GM19467 (cell line): ENCODE measurements around the gene ADGRL3.
"Not testable (repeated sequence)": the region's sequence is repeated elsewhere in the genome, so short reads cannot be mapped to it uniquely, and the experiment has no call there.

Source experiments
- ATAC-seq: cut with Tn5 transposase; IDR thresholded peaks from one replicate; pipeline ENCODE4 v1.9.1; 2021; ENCODE audit warnings: mild to moderate bottlenecking, moderate library complexity; ENCODE audit not compliant: unreplicated experiment

Gene ADGRL3

GRCh38 chr4:61336488-61336887, 136.4 kb downstream of the ADGRL3 start:
- ATAC-seq = no peak

DNA sequence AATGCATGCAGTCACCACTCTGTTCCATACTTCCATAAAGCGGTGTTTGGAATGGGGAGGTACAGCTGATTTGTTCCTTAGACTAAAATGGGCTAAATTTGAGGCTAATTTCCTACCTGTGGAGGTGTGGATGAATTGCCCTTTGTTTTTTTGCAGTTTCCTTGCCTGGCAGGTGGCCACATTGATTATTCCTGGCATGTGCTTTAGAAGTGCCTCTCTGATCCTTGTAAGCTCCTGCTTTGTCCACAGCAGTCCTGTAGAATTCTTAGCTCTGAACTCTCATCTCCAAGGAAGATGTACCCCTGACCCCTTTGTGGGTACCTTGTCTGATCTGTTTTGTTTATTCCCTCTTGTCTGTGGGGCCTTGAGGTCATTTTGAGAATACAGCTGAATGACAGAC, 136.8 kb downstream of the ADGRL3 start:
- ATAC-seq = no peak

- no peak for ATAC-seq
Observed at GRCh38 chr4:61342061-61342460, 141.9 kb downstream of the ADGRL3 start.

- no peak for ATAC-seq
Observed at GRCh38 chr4:61350932-61351331, 150.8 kb downstream of the ADGRL3 start.

- ATAC-seq = no peak
Observed at GRCh38 chr4:61356696-61357095, 156.6 kb downstream of the ADGRL3 start.

- ATAC-seq = no peak
Observed at GRCh38 chr4:61359301-61359700, 159.2 kb downstream of the ADGRL3 start.

DNA sequence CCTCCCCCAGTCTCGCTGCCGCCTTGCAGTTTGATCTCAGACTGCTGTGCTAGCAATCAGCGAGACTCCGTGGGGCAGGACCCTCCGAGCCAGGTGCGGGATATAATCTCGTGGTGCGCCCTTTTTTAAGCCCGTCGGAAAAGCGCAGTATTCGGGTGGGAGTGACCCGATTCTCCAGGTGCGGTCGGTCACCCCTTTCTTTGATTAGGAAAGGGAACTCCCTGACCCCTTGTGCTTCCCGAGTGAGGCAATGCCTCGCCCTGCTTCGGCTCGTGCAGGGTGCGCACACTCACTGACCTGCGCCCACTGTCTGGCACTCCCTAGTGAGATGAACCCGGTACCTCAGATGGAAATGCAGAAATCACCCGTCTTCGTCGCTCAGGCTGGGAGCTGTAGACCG, 172.7 kb downstream of the ADGRL3 start:
- not testable (repeated sequence) for ATAC-seq

GRCh38 chr4:61373901-61374440, 173.8 kb downstream of the ADGRL3 start:
- ATAC-seq = no peak

GRCh38 chr4:61374447-61374891, 174.3 kb downstream of the ADGRL3 start:
- no peak for ATAC-seq

GRCh38 chr4:61375301-61375700, 175.2 kb downstream of the ADGRL3 start:
- no peak for ATAC-seq

- no peak for ATAC-seq
Observed at GRCh38 chr4:61376301-61376700, 176.2 kb downstream of the ADGRL3 start.

DNA sequence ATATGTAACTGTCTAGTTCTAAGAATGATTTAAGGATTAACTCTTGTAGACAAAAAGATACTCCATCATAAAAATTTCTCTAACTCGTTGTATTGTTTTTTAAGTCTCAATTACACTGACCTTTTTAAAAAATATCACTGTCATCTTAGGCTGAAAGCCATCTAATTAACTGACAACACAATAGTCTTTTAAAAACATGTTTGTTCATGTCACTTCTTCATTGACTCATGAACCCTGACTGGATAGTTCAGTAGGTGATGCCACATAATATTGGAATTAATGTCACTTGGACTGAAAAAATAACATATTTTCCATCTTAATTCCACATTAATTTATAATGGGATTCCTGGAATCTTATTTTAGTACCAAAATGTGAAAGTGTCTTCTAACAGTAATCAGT, 179.3 kb downstream of the ADGRL3 start:
- ATAC-seq = no peak

- no peak for ATAC-seq
Observed at GRCh38 chr4:61380865-61381264, 180.7 kb downstream of the ADGRL3 start.

DNA sequence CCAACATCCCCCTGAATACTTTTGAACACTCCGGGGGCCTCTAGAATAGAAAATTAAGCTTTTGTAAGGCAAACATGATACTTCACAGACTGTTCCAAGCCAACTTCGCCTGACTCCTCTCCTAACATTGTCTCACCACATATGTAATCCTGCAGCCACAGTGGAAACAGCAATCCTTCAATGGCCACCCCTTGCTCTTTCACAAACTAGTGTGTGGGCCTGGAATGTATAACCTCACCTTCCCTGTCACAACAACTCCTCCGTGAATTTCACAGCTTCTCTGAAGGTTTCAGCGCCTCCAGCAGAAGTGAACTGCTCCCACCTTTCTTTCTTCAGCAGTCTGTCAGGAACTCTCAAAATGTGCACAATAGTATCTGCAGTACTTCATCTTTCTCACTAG, 185.1 kb downstream of the ADGRL3 start:
- ATAC-seq = no peak

DNA sequence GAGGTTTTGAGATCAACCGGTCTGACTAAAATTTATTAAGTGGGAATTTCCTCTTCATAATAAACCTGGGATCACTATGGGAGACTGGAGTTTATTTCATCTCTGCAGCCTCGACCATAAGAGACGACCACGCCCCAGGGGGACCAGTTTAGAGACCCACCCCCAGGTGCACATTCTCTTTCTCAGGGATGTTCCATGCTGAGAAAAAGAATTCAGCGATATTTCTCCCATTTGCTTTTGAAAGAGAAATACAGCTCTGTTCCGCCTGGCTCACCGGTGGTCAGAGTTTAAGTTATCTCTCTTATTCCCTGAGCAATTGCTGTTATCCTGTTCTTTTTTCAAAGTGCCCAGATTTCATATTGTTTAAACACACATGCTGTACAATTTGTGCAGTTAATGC, 187.2 kb downstream of the ADGRL3 start:
- not testable (repeated sequence) for ATAC-seq

DNA sequence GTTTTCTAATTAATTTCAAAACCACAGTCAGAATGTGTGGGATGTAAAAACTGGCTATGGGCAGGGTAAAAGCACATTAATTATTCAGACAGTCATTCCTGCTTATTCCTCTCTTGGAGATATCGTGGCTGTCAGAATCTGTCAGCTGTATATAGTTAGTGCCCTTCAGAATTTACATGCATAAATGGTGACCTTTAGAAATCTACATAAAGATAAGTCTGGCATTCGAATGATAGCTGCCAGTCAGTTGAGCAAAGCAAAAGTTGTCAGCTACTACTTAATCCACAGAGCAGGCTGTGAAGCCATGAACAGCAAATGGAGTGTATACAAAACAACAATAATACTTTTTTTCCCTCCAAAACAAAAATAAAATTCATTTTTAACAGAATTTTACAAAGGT, 189.5 kb downstream of the ADGRL3 start:
- ATAC-seq = no peak

DNA sequence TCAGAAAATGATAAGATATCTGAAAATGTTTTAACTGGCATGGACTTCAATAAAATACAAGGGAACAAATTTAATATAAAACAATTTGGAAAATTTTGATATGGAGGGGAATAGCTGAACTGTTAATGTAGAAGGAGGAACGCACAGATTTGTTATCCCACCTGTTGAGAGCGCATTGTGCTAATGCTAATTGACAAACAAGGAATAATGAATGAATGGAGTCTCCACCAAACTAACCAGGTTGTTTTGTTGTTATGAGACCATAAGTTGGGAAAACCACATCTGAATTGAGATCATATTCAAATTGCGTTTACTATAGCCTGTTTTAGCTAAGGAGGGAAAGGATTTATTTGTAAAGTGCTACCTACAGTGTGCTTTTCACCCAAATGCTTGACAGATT, 195.6 kb downstream of the ADGRL3 start:
- no peak for ATAC-seq

- no peak for ATAC-seq
Observed at GRCh38 chr4:61397174-61397573, 197.0 kb downstream of the ADGRL3 start.

- no peak for ATAC-seq
Observed at GRCh38 chr4:61400439-61401038, 200.4 kb downstream of the ADGRL3 start.

DNA sequence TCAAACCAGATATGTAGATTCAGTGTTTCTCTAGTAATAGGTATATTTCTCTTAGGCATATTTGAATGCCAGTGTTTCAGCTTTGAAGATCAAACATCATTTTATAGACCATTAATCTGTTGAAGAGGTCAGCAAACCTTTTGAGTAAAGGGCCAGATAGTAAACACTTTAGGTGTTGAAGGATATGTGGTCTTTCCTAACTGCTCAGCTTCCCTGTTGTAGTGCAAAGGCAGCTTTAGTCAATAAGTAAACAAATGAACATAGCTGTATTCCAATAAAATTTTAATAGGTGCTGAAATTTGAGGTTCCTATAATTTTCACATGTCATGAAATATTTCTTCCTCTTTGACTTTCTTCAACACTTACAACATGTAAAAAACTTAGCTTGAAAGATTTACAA, 201.6 kb downstream of the ADGRL3 start:
- ATAC-seq = no peak

DNA sequence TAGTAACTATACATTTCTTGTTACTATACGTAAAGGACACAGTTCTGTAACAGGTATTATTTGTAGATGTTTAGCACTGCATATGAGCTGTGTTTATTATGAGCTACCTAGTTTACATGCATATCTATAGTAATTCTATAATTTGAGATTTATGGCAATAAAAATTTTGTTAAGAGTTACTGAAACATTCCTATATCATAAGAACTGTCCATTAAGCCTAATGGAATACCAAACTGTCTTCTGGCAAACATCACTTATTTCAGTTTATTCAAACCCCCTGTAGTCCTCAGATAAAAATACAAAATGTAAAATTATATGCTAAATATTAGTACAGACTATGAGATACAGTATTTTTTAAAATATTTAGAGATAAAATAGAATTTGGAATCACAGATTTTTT, 205.2 kb downstream of the ADGRL3 start:
- ATAC-seq = no peak

GRCh38 chr4:61406677-61407076, 206.6 kb downstream of the ADGRL3 start:
- no peak for ATAC-seq
